Kidney (tissue), 14 donors: Measurements from ENCODE around the gene CD69. TPM values are rescaled to one million over a fixed set of nuclear protein-coding genes. Genes with fewer than 3 reads are reported as not detected.

ENCODE experiments used
- DNase-seq, 5 donors: peaks; one replicate each; pipeline ENCODE4 v3.0.0-alpha.2; 2013 to 2020
- FAIRE-seq: peaks from 2 replicates; lab custom pipeline; 2012; peaks lifted over from hg19 to GRCh38; lab: Jason Lieb, UNC
- H3K27ac ChIP-seq, 2 donors: one replicate each; pipeline ENCODE4 v1.7.0; 2013; ENCODE audit warnings: low read depth in 2 of 2, low read length in 2 of 2, inconsistent platforms in 1 of 2
- H3K27me3 ChIP-seq: one replicate; pipeline ENCODE4 v1.7.1; 2013; ENCODE audit warnings: low read length, inconsistent platforms; ENCODE audit not compliant: control insufficient read depth, insufficient read depth
- H3K36me3 ChIP-seq, 3 donors: one replicate each; pipeline versions ENCODE4 v1.7.0 to v1.7.1; 2013; ENCODE audit warnings: low read length in 3 of 3, control low read depth in 1 of 3, inconsistent platforms in 1 of 3; ENCODE audit not compliant: insufficient read depth in 3 of 3, control insufficient read depth in 2 of 3
- H3K4me1 ChIP-seq, 3 donors: one replicate each; pipeline versions ENCODE4 v1.7.0 to v1.7.1; 2013; ENCODE audit warnings: low read length in 3 of 3, inconsistent platforms in 1 of 3, low read depth in 1 of 3; ENCODE audit not compliant: control insufficient read depth in 2 of 3, insufficient read depth in 2 of 3
- H3K4me3 ChIP-seq, 3 donors: one replicate each; pipeline versions ENCODE4 v1.7.0 to v1.8.1; 2013; ENCODE audit warnings: low read length in 3 of 3, control low read depth in 1 of 3, inconsistent platforms in 1 of 3
- H3K9ac ChIP-seq, 3 donors: one replicate each; pipeline versions ENCODE4 v1.7.0 to v1.7.1; 2013; ENCODE audit warnings: low read length in 3 of 3, control low read depth in 1 of 3, inconsistent platforms in 1 of 3
- H3K9me3 ChIP-seq, 3 donors: one replicate each; pipeline versions ENCODE4 v1.7.0 to v1.7.1; 2013; ENCODE audit warnings: low read length in 3 of 3, control low read depth in 1 of 3, inconsistent platforms in 1 of 3; ENCODE audit not compliant: control insufficient read depth in 2 of 3, insufficient read depth in 1 of 3
- CTCF ChIP-seq: IDR thresholded peaks from 3 replicates; pipeline ENCODE4 v1.5.1; 2012; ENCODE audit warnings: mild to moderate bottlenecking, moderate library complexity, borderline replicate concordance; ENCODE audit not compliant: insufficient read depth; ENCODE audit errors: extremely low read depth
- intact Hi-C: fragments of 100-400 bp; cut with DNase I; formaldehyde crosslinking; loops from one replicate; pipeline ENCODE4 v1.11.1; 2022
- polyA plus RNA-seq: library from polyadenylated mRNA; stranded (reverse); fragments of 350-450 nt; fragmentation: Illumina TruSeq; extraction: RNeasy Lipid Tissue Mini Kit (QIAGEN cat#74804); gene quantifications from one replicate; pipeline ENCODE4 v1.2.3, GENCODE V29; 2014; ENCODE audit warnings: low read depth, low replicate concordance; ENCODE audit not compliant: insufficient read depth
- total RNA-seq: library from RNA; stranded (reverse); fragmentation: NEBNext Ultra II Directional; extraction: Animal tissue kit (Norgen Biotek cat#: 25700); gene quantifications from one replicate; pipeline ENCODE4 v1.2.1, GENCODE V29; 2021
- donor health status: control.
- donor health status: control.
- donor health status: control.
- donor health status: control.
- donor health status: control.
- donor health status: DM: yes; HTN: yes; CAD: no.
- donor health status: Normal renal cell carcinoma (clear cell type).

The CD69 gene
- total and polyA plus RNA-seq, 2 donors from 2014 or later: 2.2 to 25.0 TPM

DNA sequence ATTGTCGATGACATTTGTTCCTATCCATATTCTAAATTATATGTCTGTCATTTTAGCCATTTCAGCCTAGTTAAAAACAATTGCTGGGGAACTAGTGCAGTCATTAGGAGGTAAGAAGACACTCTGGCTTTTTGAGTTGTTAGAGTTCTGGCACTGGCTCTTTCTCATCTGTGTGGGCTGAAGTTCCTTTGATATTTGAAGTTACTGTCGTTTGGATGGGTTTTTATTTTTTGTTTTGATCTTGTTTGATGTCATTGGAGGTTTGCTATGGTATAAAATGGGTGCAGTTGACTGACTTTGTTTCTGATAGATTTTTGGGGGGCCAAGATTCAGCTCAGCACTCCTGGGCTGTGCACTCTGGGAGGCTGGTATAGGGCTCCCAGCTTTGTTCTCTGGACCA is 20.7 kb upstream of the CD69 start:
- Histone ChIP-seq H3K27me3 (no peaks in the 10 kb centered on the region), H3K4me1 (no peaks in the 10 kb centered on the region), H3K27ac (no peak overlapping the region), H3K9ac (no peak overlapping the region), H3K9me3 (no peaks in the 10 kb centered on the region), H3K36me3 (no peaks in the 10 kb centered on the region), H3K4me3 (no peak overlapping the region)
- FAIRE-seq (no peak), DNase-seq (no peak)
- intact Hi-C loops: no loop called here
- no peak for TF ChIP-seq CTCF

DNA sequence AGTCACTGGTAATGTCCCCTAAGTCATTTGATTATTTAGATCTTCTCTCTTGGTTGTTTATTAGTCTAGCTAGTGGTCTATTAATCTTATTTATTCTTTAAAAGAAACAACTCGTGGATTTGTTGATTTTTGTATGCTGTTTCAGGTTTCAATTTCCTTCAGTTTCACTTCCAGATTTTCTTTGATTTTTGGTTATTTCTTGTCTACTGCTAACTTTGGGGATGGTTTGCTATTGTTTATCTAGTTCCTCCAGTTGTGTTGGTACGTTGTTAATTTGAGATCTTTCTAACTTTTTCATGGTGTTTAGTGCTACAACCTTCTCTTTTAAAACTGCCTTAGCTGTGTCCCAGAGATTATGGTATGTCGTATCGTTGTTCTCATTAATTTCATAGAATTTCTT is 18.5 kb upstream of the CD69 start:
- no peaks in the 10 kb centered on the region for H3K36me3 ChIP-seq
- intact Hi-C loops: no loop called here
- no peak overlapping the region for H3K4me3 ChIP-seq
- FAIRE-seq: no peak
- no peaks in the 10 kb centered on the region for H3K27me3 ChIP-seq
- H3K27ac ChIP-seq: no peak overlapping the region
- no peaks in the 10 kb centered on the region for H3K4me1 ChIP-seq
- DNase-seq: no peak
- no peak for TF ChIP-seq CTCF
- no peaks in the 10 kb centered on the region for H3K9me3 ChIP-seq
- H3K9ac ChIP-seq: no peak overlapping the region

DNA sequence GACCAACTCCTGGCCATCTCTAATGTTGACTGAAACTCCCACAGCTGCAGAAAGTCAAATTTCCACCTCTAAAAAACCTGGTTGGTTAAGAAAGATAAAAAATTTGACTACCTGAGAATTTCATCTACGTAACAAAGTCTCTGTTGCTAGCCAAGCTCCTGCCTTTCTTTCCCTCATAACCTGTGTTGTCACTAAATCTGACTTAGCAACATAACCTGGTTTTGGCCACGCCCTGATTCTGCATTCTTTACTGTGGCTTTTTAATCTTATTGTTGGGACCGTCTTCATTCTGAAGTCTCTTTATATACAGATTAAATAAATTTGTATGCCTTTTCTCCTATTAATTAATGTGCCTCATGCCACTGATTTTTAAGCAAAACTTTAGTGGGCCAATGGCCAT is 16.1 kb upstream of the CD69 start:
- Histone ChIP-seq H3K4me1 (no peaks in the 10 kb centered on the region), H3K27ac (no peak overlapping the region), H3K4me3 (no peak overlapping the region), H3K9me3 (no peaks in the 10 kb centered on the region), H3K36me3 (no peaks in the 10 kb centered on the region), H3K9ac (no peak overlapping the region), H3K27me3 (no peaks in the 10 kb centered on the region)
- no peak for TF ChIP-seq CTCF
- DNase-seq: no peak
- no peak for FAIRE-seq
- intact Hi-C loops: no loop called here

DNA sequence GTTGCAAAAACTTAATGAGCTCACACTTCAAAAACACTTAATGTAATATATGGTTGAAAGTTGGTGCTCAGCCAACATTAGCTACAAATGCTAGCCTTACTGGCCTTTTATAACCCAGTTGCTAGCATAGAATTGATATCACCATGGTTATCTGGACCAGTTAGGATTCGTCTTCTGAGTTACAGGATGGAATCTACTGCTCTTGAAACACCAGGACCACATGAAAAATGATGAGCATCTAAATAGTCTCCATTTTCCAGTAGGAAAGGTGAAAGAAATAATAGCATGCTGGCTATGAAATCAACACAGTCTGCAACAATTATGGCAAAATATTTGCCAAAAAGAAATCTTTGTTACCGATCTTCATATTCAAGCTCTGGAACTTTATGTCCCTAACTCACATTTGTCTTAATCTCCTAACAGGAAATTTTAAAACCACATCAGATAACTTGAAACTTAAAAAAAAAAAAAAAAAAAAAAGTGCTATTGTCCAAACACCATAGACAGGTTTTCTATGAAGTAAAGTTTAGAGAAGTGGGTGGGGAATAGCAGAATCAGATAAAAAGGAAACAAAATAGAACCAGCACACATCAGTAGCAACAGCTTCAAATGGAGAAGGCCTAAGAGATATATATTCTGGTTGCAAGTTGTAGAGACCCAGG is 12.6 kb upstream of the CD69 start:
- Histone ChIP-seq H3K27me3 (no peaks in the 10 kb centered on the region), H3K9me3 (no peaks in the 10 kb centered on the region), H3K36me3 (no peaks in the 10 kb centered on the region), H3K4me3 (no peak overlapping the region), H3K4me1 (no peaks in the 10 kb centered on the region), H3K9ac (no peak overlapping the region), H3K27ac (no peak overlapping the region)
- no peak for TF ChIP-seq CTCF
- FAIRE-seq: no peak
- no peak for DNase-seq
- intact Hi-C loops: no loop called here
